Activated effector memory CD4-positive, alpha-beta T cell treated with Interleukin-2 at 50 U/mL for 16 hours (primary cell): Measurements from ENCODE around the gene SCN7A.
"Not testable (repeated sequence)": the region's sequence is repeated elsewhere in the genome, so short reads cannot be mapped to it uniquely, and the experiment has no call there.

ENCODE experiments used
- DNase-seq: peaks from one replicate; pipeline ENCODE4 v3.0.0-alpha.2; 2020

Gene SCN7A

GRCh38 chr2:166451468-166451867 lies 42.6 kb downstream of the SCN7A start:
- DNase-seq = no peak

GRCh38 chr2:166449439-166449838 lies 44.6 kb downstream of the SCN7A start:
- no peak for DNase-seq

- DNase-seq = no peak
These were observed 45.9 kb downstream of the SCN7A start for GRCh38 chr2:166448106-166448505.

- DNase-seq = no peak
These were observed 49.7 kb downstream of the SCN7A start for GRCh38 chr2:166444306-166444705.

- no peak for DNase-seq
These were observed 53.7 kb downstream of the SCN7A start for GRCh38 chr2:166440313-166440712.

GRCh38 chr2:166439078-166439477 lies 55.0 kb downstream of the SCN7A start:
- no peak for DNase-seq

GRCh38 chr2:166436976-166437375 lies 57.1 kb downstream of the SCN7A start:
- no peak for DNase-seq

- DNase-seq = no peak
These were observed 57.9 kb downstream of the SCN7A start for GRCh38 chr2:166436189-166436588.

GRCh38 chr2:166434491-166434890 lies 59.6 kb downstream of the SCN7A start:
- no peak for DNase-seq

- DNase-seq = no peak
These were observed 60.6 kb downstream of the SCN7A start for GRCh38 chr2:166433457-166433856.

GRCh38 chr2:166432331-166432730 lies 61.7 kb downstream of the SCN7A start:
- DNase-seq = no peak

- no peak for DNase-seq
These were observed 69.2 kb downstream of the SCN7A start for GRCh38 chr2:166424841-166425240.

GRCh38 chr2:166419616-166419934 lies 74.5 kb downstream of the SCN7A start:
- no peak for DNase-seq

- no peak for DNase-seq
These were observed 75.0 kb downstream of the SCN7A start for GRCh38 chr2:166418853-166419615.

- no peak for DNase-seq
These were observed 76.4 kb downstream of the SCN7A start for GRCh38 chr2:166417669-166418068.

- DNase-seq = no peak
These were observed 80.8 kb downstream of the SCN7A start for GRCh38 chr2:166413255-166413654.

GRCh38 chr2:166411473-166412230 lies 82.4 kb downstream of the SCN7A start:
- no peak for DNase-seq

GRCh38 chr2:166410828-166411472 lies 83.1 kb downstream of the SCN7A start:
- no peak for DNase-seq

GRCh38 chr2:166407746-166408145 lies 86.3 kb downstream of the SCN7A start:
- not testable (repeated sequence) for DNase-seq

GRCh38 chr2:166406374-166406773 lies 87.7 kb downstream of the SCN7A start:
- DNase-seq = no peak

GRCh38 chr2:166405569-166405926 lies 88.5 kb downstream of the SCN7A start:
- no peak for DNase-seq

- no peak for DNase-seq
These were observed 89.0 kb downstream of the SCN7A start for GRCh38 chr2:166404831-166405568.

GRCh38 chr2:166394245-166394644 lies 99.8 kb downstream of the SCN7A start:
- DNase-seq = no peak
